HG02981 (cell line): ENCODE data around the gene MT1G.
"Not testable (repeated sequence)": the region's sequence is repeated elsewhere in the genome, so short reads cannot be mapped to it uniquely, and the experiment has no call there.

Source experiments
- ATAC-seq: cut with Tn5 transposase; IDR thresholded peaks from one replicate; pipeline ENCODE4 v1.9.1; 2021; ENCODE audit warnings: mild to moderate bottlenecking, moderate library complexity; ENCODE audit not compliant: unreplicated experiment

The MT1G gene

GRCh38 chr16:56665286-56666261 is 2.3 kb downstream of the MT1G start:
- ATAC-seq: not testable (repeated sequence)

DNA sequence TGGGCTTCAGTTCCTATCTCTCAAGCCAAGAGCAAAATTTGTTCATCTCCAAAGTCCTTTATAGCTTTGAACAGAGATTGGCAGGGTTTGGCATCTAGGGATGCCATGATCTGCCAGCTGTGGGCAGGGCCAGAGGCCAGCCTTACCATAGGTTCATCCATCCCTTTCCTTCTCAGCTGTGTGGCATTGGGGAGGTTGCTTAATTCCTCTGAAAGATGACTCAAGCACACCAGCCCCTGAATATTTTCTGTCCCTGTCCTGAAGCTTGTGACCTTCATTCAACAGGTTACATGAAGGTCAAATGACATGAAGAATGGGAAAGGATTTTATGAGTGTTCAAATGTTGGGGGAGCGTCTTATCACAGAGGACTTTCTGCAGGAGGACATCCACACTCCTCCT is 3.4 kb downstream of the MT1G start:
- no peak for ATAC-seq

- no peak for ATAC-seq
These were observed 5.2 kb downstream of the MT1G start for GRCh38 chr16:56662357-56663354.

DNA sequence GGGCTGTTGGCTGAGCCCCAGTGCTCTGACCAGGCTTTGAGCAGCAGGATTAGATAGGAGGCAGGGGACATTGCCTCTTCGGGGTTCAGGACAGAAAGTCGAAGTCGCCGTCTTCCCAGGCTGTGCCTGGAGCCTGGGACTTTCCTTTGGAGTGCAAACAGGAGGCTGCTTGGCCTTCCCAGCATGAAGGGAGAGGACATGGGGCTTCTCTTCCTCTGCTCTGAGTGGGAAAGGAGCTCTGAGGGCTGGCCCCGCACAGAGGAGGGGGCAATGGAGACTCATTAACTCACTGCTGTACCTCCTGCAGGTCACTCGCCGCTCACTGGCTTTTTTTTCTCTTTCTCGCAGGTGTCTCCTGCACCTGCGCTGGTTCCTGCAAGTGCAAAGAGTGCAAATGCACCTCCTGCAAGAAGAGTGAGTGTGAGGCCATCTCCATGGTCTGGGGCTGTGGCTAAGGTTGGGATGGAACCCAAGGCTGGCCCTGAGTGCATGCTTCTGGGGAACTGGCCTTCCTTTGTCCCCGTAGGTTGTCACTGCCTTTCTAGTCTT is 9.5 kb downstream of the MT1G start:
- no peak for ATAC-seq

GRCh38 chr16:56657555-56658326 is 10.1 kb downstream of the MT1G start, which contains the start of gene MT1F:
Gene MT1F (plus strand): TSS chr16:56657959. CDS start chr16:56658059, 100 bp downstream.
- no peak for ATAC-seq

- no peak for ATAC-seq
These were observed 14.6 kb downstream of the MT1G start for GRCh38 chr16:56653218-56653617.

DNA sequence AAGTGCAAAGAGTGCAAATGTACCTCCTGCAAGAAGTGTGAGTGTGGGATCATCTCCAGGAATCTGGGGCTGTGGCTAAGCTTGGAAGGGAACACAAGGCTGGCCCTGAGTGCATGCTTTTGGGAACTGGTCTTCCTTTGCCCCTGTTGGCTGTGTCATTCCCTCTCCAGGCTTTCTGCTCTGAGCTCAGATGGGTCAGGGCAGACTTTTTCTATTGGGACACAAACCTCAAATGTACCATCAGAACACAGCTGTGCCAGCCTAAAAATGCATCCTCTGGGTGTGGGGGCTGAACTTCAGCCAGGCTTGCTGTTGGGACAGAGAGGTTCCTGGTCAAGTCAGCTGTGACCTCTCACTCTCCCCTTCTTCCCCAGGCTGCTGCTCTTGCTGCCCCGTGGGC is 15.3 kb downstream of the MT1G start:
- ATAC-seq: no peak

DNA sequence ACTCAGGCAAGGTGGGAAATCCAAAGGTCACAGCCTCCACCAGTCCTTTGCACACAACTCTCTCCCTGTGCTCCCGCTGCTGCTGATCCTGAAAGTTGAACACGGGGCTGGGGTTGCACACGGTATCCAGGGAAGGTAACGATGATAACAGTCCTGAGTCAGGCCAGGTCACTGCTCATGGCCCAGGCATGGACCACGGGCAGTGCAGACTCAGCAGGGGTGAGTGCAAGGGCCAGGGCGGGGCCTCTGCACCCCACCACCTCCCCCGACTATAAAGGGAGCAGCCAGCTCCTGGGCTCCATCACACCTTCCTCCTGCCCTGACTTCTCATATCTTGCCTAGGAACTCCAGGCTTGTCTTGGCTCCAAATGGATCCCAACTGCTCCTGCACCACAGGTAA is 16.3 kb downstream of the MT1G start, which contains the start of gene MT1B:
TSS of gene MT1B (plus strand) at position 301 of the 400 bp plus-strand sequence. CDS start at position 369, 68 bp downstream.
- ATAC-seq: no peak

GRCh38 chr16:56649820-56650219 is 18.0 kb downstream of the MT1G start:
- no peak for ATAC-seq

GRCh38 chr16:56649271-56649670 is 18.6 kb downstream of the MT1G start:
- no peak for ATAC-seq

GRCh38 chr16:56647641-56648431 is 20.0 kb downstream of the MT1G start:
- ATAC-seq: no peak

DNA sequence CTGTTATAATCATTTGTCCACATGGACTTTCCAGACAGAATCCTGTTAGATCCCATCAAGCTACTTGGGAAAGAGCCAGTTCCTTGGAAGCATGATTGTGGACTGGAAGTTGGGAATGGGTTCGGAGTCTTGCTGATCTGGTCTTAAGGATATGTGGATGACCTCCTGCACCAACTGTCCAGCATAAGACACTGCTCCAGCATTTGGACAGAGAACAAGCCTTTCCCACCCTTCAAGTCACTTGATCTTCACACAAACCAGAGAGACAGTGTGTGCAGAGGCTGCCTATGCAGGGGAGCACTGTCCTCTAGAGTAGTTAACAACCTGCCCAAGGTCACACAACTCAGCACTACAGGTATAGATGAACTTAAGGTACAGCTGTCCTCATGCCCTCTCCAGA is 22.0 kb downstream of the MT1G start:
- no peak for ATAC-seq

DNA sequence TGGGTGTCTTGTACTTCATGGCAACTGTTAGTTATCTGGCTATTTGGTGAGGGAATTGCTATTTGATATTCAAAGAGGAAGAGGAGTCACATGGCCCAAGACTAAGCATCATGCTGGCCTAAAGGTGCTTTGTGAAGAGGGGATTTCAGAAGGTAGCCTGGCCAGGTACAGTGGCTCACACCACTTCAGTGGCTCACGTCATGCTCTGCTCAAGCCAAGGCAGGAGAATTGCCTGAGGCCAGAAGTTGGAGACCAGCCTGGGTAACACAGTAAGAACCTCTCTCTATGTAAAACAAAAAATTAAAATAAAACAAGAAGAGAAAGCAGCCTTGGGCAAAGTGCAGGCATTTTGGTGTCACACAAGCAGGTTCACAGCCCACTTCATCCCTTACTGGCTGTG is 22.6 kb downstream of the MT1G start:
- no peak for ATAC-seq

DNA sequence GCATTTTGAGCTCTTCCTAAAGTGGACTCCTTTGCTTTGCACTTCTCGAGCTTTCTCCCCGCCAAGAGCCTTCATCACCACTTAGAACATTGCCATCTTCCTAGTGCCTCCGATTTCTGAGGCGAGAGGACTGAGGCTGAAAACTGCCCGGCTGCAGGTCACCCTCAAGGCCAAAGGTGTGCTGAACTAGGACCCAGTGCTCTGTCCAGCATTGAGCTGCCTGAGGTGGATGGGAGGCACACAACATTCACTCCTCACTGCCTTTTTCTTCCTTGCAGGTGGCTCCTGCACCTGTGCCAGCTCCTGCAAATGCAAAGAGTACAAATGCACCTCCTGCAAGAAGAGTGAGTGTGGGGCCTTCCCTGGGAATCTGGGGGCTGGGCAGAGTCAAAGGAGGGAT is 24.0 kb downstream of the MT1G start:
- no peak for ATAC-seq

DNA sequence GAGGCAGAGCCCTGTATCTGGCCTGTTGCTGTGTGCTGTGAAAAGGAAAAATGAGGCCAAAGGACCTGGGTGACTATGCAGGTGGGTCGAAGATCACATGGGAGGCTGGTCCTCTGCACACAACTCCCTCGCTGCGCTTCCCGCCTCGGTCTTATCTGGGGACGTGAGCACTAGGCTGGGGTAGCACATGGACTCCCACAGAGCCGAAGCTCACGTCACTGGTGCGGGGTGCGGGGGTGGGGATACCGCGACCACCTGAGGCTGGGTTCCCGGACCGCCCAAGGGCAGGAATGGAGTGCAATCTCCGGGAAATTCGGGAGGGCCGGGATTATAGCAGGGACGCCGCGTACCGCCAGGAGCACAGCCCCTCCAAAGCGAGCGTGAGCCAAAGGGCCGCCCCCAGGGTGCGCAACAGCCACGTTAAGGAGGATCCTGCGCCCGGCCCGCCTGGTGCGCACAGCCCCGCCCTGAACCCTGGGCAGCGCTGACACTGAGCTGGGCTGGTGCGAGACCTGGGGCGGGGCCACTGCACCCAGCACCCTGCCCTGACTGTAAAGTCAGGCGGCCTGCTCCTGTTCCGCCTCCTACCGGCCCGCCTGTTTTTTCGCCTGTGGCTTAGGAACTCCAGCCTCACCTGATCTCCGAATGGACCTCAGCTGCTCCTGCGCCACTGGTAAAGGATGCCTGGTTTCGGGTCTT is 24.6 kb downstream of the MT1G start:
- peak; percentile 77 for ATAC-seq

GRCh38 chr16:56641166-56641565 is 26.7 kb downstream of the MT1G start:
- ATAC-seq: no peak

DNA sequence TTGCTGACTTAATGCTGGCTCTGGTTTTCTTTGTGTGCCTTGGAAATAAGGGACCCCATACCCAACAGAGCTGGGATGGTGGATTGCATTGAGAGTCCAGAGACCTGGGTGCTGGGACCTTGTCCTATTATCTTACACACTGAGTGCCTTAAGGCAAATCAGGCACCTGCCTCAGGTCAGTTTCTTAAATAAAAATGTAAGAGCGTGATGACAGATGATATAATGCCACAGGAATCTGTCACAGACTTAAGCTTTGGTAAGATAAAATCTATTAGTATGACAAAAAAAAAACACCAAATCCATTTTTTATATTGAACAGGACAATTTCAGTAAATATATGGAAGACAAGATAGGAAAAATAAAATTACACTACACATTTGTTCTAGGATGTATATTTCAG is 27.8 kb downstream of the MT1G start:
- no peak for ATAC-seq

GRCh38 chr16:56639045-56639444 is 28.8 kb downstream of the MT1G start:
- ATAC-seq: no peak
